ENCODE data around the gene PTPN1.

PTPN1 gene

DNA sequence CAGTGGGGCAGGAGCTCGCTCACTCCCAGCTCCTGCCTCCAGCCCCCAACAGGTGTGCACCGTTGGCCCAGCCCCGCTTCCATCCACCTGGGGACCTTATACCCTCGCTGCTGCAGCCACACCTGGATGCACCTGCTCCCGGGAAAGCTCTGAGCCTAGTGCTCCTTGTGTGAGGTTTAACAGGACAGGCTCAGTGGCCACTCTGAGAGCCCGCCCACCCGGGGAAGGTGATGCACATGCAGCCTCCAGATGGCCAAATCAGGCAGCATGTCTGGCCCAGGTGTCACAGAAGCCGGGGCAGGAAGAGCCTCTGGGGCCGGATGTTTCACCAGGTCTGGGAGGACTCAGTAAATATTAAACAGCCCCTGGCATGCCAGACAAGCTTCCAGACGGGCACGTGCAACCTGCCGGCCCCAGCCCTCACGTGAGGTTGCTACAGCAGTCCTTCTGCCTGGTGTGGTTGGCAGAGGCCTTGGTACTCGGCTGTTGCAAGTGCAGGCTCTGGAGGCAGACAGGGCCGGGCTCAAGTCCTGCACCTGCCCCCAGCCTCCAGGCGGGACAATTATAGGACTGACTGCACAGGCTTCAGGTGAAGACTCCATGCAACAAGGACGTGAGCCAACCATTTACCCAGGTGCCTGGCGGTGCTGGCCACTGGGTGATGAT is 114.3 kb downstream of the PTPN1 start:
- no peak overlapping the region for H3K9ac ChIP-seq (ENCODE audit: low read depth, low read length)

DNA sequence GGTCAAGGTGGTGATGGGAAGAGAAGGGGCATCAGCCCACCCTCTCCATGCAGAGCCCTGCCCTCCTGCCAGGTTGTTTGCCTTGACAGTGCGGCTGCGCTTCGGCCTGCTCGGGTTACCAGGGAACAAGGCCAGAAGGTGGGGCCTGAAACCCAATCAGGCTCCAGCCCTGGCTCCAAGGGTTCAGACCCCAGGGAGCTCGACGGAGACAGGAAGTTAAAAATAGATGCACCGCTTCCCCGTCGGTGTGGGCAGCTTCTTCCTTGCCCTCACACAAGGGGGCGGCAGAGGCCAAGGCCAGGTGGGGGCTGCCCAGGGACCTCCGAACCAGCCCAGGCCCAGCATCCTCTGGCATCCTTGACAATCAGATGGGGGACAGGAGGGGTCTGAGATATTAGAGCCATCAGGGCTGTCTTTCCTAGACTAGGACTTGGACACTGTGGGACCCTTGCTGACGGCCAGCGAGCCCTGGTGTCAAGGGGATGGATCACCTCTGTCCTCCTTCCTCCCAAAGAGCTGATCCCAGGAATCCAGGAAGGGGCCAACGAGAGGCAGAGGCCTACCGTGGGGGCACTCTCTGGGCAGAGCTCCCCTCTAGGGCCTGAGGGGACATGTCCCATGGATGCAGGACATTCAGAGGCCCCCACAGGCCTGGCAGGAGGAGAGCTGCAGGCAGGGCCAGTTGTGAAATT is 115.9 kb downstream of the PTPN1 start:
- Histone ChIP-seq H3K9ac (ENCODE audit: low read depth, low read length) (no peak overlapping the region), H3K36me3 (ENCODE audit: insufficient read depth, low read length) (no peaks in the 10 kb centered on the region), H3K9me3 (ENCODE audit: control insufficient read depth, insufficient read depth, low read length) (peaks cover 2% of the 10 kb centered on the region), H3K4me1 (ENCODE audit: insufficient read depth, low read length) (peaks cover 19% of the 10 kb centered on the region; the same call in 1 of the 2 replicates)

More for the DNA sequence above, 114.3 kb downstream of the PTPN1 start:
- Histone ChIP-seq H3K9me3 (ENCODE audit: control insufficient read depth, insufficient read depth, low read length) (peaks cover 6% of the 10 kb centered on the region), H3K4me1 (ENCODE audit: insufficient read depth, low read length) (peaks cover 19% of the 10 kb centered on the region; the same call in 1 of the 2 replicates), H3K36me3 (ENCODE audit: insufficient read depth, low read length) (no peaks in the 10 kb centered on the region)

DNA sequence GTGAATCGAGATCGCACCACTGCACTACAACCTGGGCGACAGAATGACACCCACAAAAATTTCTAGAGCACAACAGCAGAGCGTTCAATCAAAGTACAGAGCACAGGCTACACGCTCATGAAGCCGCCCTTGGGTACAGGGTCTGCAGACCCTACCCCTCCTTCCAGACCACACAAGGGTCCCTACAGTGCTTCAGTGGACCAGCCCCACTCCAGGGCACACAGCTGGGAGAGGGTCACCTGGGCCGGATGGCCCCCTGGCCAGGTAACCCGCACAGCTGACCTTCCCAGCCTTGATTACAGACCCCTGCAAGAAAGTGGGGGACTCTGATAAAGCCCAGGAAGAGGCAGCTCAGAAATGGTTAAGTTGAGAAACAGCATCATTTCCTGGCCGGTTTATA is 117.6 kb downstream of the PTPN1 start:
- Histone ChIP-seq H3K9me3 (ENCODE audit: control insufficient read depth, insufficient read depth, low read length) (no peaks in the 10 kb centered on the region), H3K36me3 (ENCODE audit: insufficient read depth, low read length) (no peaks in the 10 kb centered on the region), H3K4me1 (ENCODE audit: insufficient read depth, low read length) (peaks cover 19% of the 10 kb centered on the region; the same call in 1 of the 2 replicates), H3K9ac (ENCODE audit: low read depth, low read length) (no peak overlapping the region)

DNA sequence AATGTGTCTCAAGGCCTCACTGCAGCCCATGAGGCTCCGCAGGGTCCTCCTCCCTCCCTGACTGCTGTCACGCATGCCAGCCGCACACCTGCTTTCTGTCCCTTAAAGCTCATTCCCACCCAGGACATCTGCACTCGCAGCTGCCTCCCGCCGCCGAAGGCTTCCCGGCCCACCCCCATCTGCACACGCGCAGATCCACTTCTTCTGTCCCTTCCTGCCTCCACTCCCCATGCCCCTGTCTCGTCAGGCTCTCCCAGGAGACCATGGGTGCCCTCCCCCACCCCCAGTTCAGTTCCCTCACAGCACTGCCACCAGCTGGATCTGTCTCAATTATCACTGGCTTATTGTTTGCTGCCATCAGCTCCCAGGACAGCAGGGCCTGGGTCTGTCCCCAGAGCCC is 118.1 kb downstream of the PTPN1 start:
- Histone ChIP-seq H3K9me3 (ENCODE audit: control insufficient read depth, insufficient read depth, low read length) (no peaks in the 10 kb centered on the region), H3K36me3 (ENCODE audit: insufficient read depth, low read length) (no peaks in the 10 kb centered on the region), H3K4me1 (ENCODE audit: insufficient read depth, low read length) (peaks cover 19% of the 10 kb centered on the region; the same call in 1 of the 2 replicates), H3K9ac (ENCODE audit: low read depth, low read length) (no peak overlapping the region)

DNA sequence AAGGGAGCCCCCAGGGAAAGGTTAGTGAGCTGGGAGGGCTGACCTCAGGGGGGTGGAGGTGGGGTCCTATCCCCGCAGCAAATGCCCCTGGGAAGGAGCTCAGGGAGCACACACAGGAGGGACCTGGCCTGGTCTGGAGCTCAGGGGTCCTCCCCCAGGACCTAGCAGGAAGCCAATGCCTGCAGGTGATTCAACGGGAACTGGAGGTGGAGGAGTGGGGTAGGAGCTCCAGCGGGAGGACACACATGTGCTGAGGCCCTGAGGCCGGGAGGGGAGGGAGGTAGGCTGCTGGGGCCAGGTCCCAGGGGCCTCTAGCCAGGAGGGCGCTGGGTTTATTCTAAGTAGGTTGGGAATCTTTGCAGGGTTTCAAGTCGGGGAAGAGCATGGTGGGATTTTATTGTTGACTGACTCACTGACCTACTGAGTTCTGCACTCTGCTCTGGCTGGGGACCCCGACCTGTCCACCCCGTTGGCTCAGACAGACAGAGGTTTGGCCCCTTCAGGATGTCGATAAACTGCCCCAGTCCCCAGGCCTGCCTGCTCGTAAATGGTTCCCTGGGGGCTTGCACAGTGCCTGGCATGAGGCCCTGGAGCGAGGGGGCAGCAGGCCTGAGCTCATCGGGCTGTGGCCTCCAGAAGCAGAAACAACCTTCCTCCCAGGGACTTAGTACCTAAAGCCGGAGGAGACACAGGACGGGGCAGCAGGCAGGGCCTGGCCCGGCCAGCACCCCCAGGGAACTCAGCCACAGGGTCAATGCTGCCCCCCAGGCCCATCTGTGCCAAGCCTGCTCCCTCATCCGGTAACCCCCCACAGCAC is 118.9 kb downstream of the PTPN1 start:
- Histone ChIP-seq H3K9ac (ENCODE audit: low read depth, low read length) (no peak overlapping the region), H3K4me1 (ENCODE audit: insufficient read depth, low read length) (peaks cover 19% of the 10 kb centered on the region; the same call in 1 of the 2 replicates), H3K36me3 (ENCODE audit: insufficient read depth, low read length) (no peaks in the 10 kb centered on the region), H3K9me3 (ENCODE audit: control insufficient read depth, insufficient read depth, low read length) (no peaks in the 10 kb centered on the region)

DNA sequence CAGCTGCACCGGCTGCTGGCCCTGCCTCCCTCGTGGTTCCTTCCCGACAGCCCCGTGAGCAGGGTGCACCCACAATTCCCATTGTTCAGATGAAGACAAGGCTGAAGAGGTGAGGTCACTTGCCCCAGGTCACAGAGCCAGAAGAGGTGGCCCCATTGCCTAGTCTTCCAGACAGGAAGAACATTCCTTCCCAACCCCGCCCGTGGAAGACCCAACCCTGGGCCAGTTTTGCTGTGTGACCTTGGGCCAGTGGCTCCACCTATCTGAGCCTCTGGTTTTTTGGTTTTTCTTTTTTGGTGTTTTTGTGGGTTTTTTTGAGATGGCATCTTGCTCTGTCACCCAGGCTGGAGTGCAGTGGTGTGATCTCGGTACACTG is 119.5 kb downstream of the PTPN1 start:
- Histone ChIP-seq H3K9me3 (ENCODE audit: control insufficient read depth, insufficient read depth, low read length) (no peaks in the 10 kb centered on the region), H3K36me3 (ENCODE audit: insufficient read depth, low read length) (no peaks in the 10 kb centered on the region), H3K4me1 (ENCODE audit: insufficient read depth, low read length) (peaks cover 19% of the 10 kb centered on the region; the same call in 1 of the 2 replicates), H3K9ac (ENCODE audit: low read depth, low read length) (no peak overlapping the region)

DNA sequence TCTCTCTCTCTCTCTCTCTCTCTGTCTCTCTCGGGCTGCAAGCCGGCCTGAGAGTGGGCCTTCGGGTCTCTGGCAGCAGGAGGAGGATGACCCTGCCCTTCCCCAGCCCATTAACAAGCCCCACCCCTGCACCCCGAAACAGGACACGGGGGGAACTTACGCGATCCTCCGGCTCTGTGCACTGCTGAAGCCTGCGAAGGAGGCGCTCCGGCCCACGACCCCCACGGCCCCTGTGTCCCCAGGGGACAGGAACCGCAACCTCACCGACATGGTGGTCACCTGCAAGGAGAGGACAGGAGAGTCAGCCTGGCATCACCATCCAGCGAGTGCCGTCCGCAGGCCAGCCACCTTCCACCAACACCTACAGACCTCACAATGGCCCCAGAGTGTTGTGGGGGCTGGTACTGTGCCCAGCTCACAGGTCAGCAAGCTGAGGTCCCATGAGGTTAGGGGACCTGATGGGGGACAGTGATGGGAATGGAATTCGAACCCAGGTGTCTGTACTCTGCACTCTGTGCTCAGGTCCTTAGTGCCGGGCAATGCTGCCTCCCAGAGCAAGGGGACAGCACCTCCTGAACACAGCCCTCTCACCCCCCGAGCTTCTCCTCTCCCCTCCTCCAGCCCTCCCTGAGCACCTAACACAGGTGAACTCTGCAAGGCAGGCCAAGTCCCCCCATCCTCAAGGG is 120.5 kb downstream of the PTPN1 start:
- Histone ChIP-seq H3K9me3 (ENCODE audit: control insufficient read depth, insufficient read depth, low read length) (no peaks in the 10 kb centered on the region), H3K4me1 (ENCODE audit: insufficient read depth, low read length) (peaks cover 14% of the 10 kb centered on the region; the same call in 1 of the 2 replicates), H3K36me3 (ENCODE audit: insufficient read depth, low read length) (no peaks in the 10 kb centered on the region), H3K9ac (ENCODE audit: low read depth, low read length) (no peak overlapping the region)

DNA sequence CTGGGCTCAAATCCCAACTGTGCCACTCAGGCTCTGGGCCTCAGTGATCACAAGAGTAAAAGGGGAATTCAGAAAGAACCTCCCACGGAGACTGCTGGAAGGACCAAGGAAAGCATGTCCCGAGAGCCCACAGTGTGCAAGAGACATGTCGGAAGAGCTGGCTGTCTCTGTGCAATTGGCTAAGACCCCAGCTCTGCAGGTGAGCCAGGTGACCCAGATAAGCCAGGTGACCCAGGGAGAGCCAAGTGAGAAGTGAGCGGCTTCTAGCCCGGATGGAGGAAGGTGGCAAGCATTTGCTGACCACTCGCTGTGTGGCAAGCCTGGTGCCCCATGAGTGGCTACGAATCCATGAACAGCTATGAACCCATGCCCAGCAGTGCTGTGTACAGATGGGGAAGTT is 122.1 kb downstream of the PTPN1 start:
- Histone ChIP-seq H3K9ac (ENCODE audit: low read depth, low read length) (no peak overlapping the region), H3K4me1 (ENCODE audit: insufficient read depth, low read length) (peaks cover 25% of the 10 kb centered on the region), H3K36me3 (ENCODE audit: insufficient read depth, low read length) (no peaks in the 10 kb centered on the region), H3K9me3 (ENCODE audit: control insufficient read depth, insufficient read depth, low read length) (no peaks in the 10 kb centered on the region)

DNA sequence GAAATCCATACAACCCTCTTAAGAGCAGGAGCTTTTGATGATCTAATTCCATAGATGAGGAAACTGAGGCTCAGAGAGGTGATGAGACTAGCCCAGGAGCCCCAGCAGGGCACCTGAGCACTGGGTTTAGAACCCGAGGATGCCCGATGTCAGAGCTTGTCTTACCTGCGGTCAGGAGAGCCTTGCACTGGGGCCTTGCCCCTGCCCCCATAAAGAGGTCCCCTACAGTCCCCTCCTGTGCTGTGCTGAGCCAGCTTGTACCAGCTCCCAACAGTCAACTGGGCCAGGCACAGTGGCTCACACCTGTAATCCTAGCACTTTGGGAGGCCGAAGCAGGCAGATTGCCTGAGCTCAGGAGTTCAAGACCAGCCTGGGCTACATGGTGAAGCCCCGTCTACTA is 122.5 kb downstream of the PTPN1 start:
- no peak overlapping the region for H3K9ac ChIP-seq (ENCODE audit: low read depth, low read length)
- no peaks in the 10 kb centered on the region for H3K9me3 ChIP-seq (ENCODE audit: control insufficient read depth, insufficient read depth, low read length)
- no peaks in the 10 kb centered on the region for H3K36me3 ChIP-seq (ENCODE audit: insufficient read depth, low read length)
- peaks cover 28% of the 10 kb centered on the region for H3K4me1 ChIP-seq (ENCODE audit: insufficient read depth, low read length)

DNA sequence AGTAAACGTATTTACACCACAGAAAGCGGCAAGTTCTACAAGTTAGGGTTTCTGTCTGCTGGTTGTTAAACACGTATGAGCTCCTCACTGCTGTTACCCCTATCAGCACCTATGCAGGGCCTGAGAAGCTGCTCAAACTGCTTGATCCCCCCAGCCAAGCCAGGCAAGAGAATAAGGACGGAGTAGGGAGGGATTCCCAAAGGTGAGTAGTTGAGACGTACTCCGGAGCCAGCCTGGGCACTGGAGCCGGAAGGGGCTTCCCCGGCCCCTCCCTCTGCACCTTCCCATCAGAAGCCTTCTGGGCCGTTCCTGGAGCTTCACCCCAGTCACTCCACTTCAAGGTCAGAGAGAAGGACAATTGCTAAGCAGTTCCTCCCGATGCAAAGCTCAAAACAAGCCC is 123.2 kb downstream of the PTPN1 start:
- H3K4me1 ChIP-seq (ENCODE audit: insufficient read depth, low read length): peaks cover 23% of the 10 kb centered on the region
- no peak overlapping the region for H3K9ac ChIP-seq (ENCODE audit: low read depth, low read length)
- H3K36me3 ChIP-seq (ENCODE audit: insufficient read depth, low read length): no peaks in the 10 kb centered on the region
- no peaks in the 10 kb centered on the region for H3K9me3 ChIP-seq (ENCODE audit: control insufficient read depth, insufficient read depth, low read length)

DNA sequence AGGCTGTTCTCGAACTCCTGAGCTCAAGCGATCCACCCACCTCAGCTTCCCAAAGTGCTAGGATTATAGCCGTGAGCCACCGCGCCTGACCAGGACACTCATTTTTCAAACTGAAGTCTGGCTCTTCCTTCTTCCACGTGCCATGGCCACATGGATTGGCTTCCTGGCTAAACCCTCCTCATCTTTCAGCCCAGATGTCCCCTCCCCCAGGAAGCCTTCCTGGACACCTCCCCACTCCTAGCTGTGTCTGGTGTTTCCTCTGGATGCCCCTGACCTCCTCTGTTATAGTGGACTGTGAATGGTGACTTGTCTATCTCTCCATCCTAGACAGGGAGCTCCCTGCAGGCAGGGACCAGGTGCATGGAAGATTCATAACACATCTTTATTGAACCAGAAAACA is 124.0 kb downstream of the PTPN1 start:
- Histone ChIP-seq H3K36me3 (ENCODE audit: insufficient read depth, low read length) (no peaks in the 10 kb centered on the region), H3K9ac (ENCODE audit: low read depth, low read length) (no peak overlapping the region), H3K4me1 (ENCODE audit: insufficient read depth, low read length) (peaks cover 22% of the 10 kb centered on the region), H3K9me3 (ENCODE audit: control insufficient read depth, insufficient read depth, low read length) (no peaks in the 10 kb centered on the region)

Data from ES-I3 (cell line).